ENCODE results near the gene TBC1D5.

Gene TBC1D5

DNA sequence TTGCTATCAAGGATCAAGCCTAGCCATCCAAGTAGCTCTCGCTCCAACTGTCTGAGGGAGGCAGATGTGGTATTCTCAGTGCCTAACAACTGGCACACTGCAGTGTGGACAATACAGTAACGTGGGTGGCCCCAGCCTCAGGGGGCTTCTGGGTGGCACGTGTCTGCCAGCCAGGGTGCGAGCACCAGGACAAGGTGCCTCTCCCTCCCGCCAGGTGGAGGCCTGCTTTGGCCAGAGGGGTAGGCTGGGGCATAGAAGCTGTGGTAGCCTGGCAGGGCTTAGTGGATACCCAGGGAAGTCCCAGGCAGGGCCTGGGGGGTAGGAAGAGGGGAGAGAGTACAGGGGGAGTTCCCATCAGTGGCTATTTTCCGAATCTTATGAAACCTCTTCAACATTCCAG is 623.7 kb downstream of the TBC1D5 start:
- H3K4me3 ChIP-seq (ENCODE audit: insufficient read depth in 1 of 2, low read depth in 1 of 2, low read length in 2 of 2) = no peak overlapping the region
- no peak overlapping the region for H4K91ac ChIP-seq (ENCODE audit: low read length)
- H3K23ac ChIP-seq (ENCODE audit: low read length in 2 of 2) = no peak overlapping the region
- H2AFZ ChIP-seq (ENCODE audit: low read depth, low read length) = no peak overlapping the region
- no peak overlapping the region for H3K18ac ChIP-seq (ENCODE audit: low read depth in 1 of 2, low read length in 2 of 2)
- H3K36me3 ChIP-seq (ENCODE audit: control insufficient read depth in 1 of 2, insufficient read depth in 2 of 2, low read depth in 1 of 2, low read length in 2 of 2) = no peaks in the 10 kb centered on the region
- H3K14ac ChIP-seq (ENCODE audit: low read length in 2 of 2) = no peak overlapping the region
- no peak overlapping the region for H2AK5ac ChIP-seq (ENCODE audit: low read length, severe bottlenecking)
- H4K8ac ChIP-seq (ENCODE audit: low read length) = no peak overlapping the region
- no peak overlapping the region for H3K27ac ChIP-seq (ENCODE audit: low read length, poor library complexity, severe bottlenecking)
- no peak overlapping the region for H3K4me2 ChIP-seq (ENCODE audit: low read length, poor library complexity, severe bottlenecking)
- no peaks in the 10 kb centered on the region for H3K4me1 ChIP-seq (ENCODE audit: control insufficient read depth, insufficient read depth, low read depth, low read length)
- no peaks in the 10 kb centered on the region for H3K79me1 ChIP-seq (replicated peaks; ENCODE audit: low read length, poor library complexity, severe bottlenecking)
- no peak overlapping the region for H3K9ac ChIP-seq (ENCODE audit: low read length)
- H2BK12ac ChIP-seq (ENCODE audit: low read length in 2 of 2) = no peak overlapping the region
- 86% methylated on average over 5 of the region's 6 CpGs for WGBS
- no peak overlapping the region for H3K4ac ChIP-seq (ENCODE audit: low read depth in 1 of 2, low read length in 2 of 2)
- H3K9me3 ChIP-seq (ENCODE audit: control insufficient read depth, low read length) = peaks cover 11% of the 10 kb centered on the region
- no peak overlapping the region for H2BK15ac ChIP-seq (ENCODE audit: low read depth, poor library complexity, severe bottlenecking)
- no peaks in the 10 kb centered on the region for H3K27me3 ChIP-seq (ENCODE audit: control insufficient read depth in 1 of 2, insufficient read depth in 1 of 2, low read length in 2 of 2)
- H2BK120ac ChIP-seq (ENCODE audit: low read depth, low read length) = no peak overlapping the region
- no peak overlapping the region for H2BK5ac ChIP-seq (ENCODE audit: low read depth, low read length, poor library complexity, severe bottlenecking)
- no peak for DNase-seq

DNA sequence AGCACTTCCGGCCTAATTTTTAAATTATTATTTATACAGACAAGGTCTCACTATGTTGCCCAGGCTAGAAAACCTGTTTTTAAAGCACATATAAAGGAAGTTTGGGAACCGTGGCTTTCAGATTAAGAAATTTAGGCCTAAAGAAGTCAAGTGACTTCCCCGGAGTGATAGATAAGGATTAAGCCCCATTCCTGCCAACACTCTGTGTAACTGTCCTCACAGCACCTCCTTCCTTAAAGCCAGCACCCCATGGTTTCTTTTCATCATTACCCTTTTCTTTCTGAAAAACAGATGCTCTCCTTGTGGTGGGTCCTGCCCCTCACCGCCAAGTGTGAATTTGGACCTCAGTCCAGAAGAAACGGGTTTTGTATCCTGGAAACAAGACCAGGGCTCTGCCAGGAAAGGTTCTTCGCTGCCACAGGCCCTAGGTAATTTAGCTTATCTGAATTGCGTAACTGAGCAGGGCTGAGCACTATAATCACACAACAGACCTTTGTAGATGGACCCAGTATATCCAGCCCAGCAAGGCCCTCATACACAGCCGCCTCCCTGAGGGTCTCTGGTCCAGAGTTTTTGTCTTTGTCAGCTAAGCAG is 626.3 kb downstream of the TBC1D5 start:
- Histone ChIP-seq H3K4me2 (ENCODE audit: low read length, poor library complexity, severe bottlenecking) (no peak overlapping the region), H4K8ac (ENCODE audit: low read length) (no peak overlapping the region), H4K91ac (ENCODE audit: low read length) (no peak overlapping the region), H3K79me1 (replicated peaks; ENCODE audit: low read length, poor library complexity, severe bottlenecking) (no peaks in the 10 kb centered on the region), H2BK5ac (ENCODE audit: low read depth, low read length, poor library complexity, severe bottlenecking) (no peak overlapping the region), H3K27me3 (ENCODE audit: control insufficient read depth in 1 of 2, insufficient read depth in 1 of 2, low read length in 2 of 2) (no peaks in the 10 kb centered on the region), H3K23ac (ENCODE audit: low read length in 2 of 2) (no peak overlapping the region), H2BK12ac (ENCODE audit: low read length in 2 of 2) (no peak overlapping the region), H3K4me3 (ENCODE audit: insufficient read depth in 1 of 2, low read depth in 1 of 2, low read length in 2 of 2) (no peak overlapping the region), H3K9me3 (ENCODE audit: control insufficient read depth, low read length) (no peaks in the 10 kb centered on the region), H3K4ac (ENCODE audit: low read depth in 1 of 2, low read length in 2 of 2) (no peak overlapping the region), H2BK120ac (ENCODE audit: low read depth, low read length) (no peak overlapping the region), H3K27ac (ENCODE audit: low read length, poor library complexity, severe bottlenecking) (no peak overlapping the region), H3K36me3 (ENCODE audit: control insufficient read depth in 1 of 2, insufficient read depth in 2 of 2, low read depth in 1 of 2, low read length in 2 of 2) (no peaks in the 10 kb centered on the region), H2AK5ac (ENCODE audit: low read length, severe bottlenecking) (no peak overlapping the region), H2BK15ac (ENCODE audit: low read depth, poor library complexity, severe bottlenecking) (no peak overlapping the region), H2AFZ (ENCODE audit: low read depth, low read length) (no peak overlapping the region), H3K18ac (ENCODE audit: low read depth in 1 of 2, low read length in 2 of 2) (no peak overlapping the region), H3K4me1 (ENCODE audit: control insufficient read depth, insufficient read depth, low read depth, low read length) (no peaks in the 10 kb centered on the region), H3K9ac (ENCODE audit: low read length) (no peak overlapping the region), H3K14ac (ENCODE audit: low read length in 2 of 2) (no peak overlapping the region)
- no peak for DNase-seq
- 84% methylated on average over 6 of the region's 8 CpGs for WGBS

DNA sequence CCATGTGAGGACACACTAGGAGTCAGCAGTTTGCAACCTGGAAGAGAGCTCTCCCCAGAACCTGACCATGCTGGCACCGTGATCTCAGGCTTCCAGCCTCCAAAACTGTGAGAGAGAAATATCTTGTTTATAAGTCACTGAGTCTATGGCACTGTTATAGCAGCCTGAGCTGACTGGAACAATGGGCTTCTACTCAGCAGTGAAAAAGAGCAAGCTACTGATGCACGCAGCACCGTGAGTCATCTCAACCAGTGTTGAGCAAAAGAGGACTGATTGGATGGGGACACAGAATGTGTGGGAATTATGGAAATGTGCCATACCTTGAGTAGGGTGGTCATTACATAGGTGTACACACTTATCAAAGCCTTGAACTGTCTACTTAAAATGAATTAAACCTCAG is 627.2 kb downstream of the TBC1D5 start:
- no peak overlapping the region for H2BK15ac ChIP-seq (ENCODE audit: low read depth, poor library complexity, severe bottlenecking)
- 88% methylated on average over 3 of the region's 3 CpGs for WGBS
- no peak overlapping the region for H3K4ac ChIP-seq (ENCODE audit: low read depth in 1 of 2, low read length in 2 of 2)

DNA sequence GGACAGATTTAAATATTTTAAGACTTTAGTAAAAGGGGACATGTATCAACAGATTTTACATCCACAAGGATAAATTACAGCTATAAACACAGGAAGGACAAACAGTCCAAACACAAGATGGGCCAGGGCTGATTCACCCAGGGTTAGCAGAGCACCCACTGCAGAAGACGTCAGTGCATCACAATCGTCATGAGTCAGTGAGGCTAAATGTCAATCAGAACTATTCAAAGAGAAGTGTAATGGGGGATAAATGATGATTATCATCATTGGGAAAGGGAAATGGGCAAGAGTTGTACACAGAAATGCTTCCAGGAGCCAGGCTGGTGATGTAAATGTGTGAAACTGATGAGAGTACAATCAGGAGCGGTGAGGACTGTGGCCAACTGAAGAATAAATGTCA is 630.8 kb downstream of the TBC1D5 start:
- Histone ChIP-seq H3K27me3 (ENCODE audit: control insufficient read depth in 1 of 2, insufficient read depth in 1 of 2, low read length in 2 of 2) (no peaks in the 10 kb centered on the region), H3K4me1 (ENCODE audit: control insufficient read depth, insufficient read depth, low read depth, low read length) (no peaks in the 10 kb centered on the region), H3K23ac (ENCODE audit: low read length in 2 of 2) (no peak overlapping the region), H3K4me2 (ENCODE audit: low read length, poor library complexity, severe bottlenecking) (no peak overlapping the region), H2BK12ac (ENCODE audit: low read length in 2 of 2) (no peak overlapping the region), H3K27ac (ENCODE audit: low read length, poor library complexity, severe bottlenecking) (no peak overlapping the region), H2AFZ (ENCODE audit: low read depth, low read length) (peak overlapping the region; percentile 56), H3K36me3 (ENCODE audit: control insufficient read depth in 1 of 2, insufficient read depth in 2 of 2, low read depth in 1 of 2, low read length in 2 of 2) (no peaks in the 10 kb centered on the region), H3K9me3 (ENCODE audit: control insufficient read depth, low read length) (no peaks in the 10 kb centered on the region), H3K14ac (ENCODE audit: low read length in 2 of 2) (no peak overlapping the region), H2BK15ac (ENCODE audit: low read depth, poor library complexity, severe bottlenecking) (no peak overlapping the region), H2BK5ac (ENCODE audit: low read depth, low read length, poor library complexity, severe bottlenecking) (no peak overlapping the region), H3K79me1 (replicated peaks; ENCODE audit: low read length, poor library complexity, severe bottlenecking) (no peaks in the 10 kb centered on the region), H3K4ac (ENCODE audit: low read depth in 1 of 2, low read length in 2 of 2) (no peak overlapping the region), H2BK120ac (ENCODE audit: low read depth, low read length) (no peak overlapping the region), H3K18ac (ENCODE audit: low read depth in 1 of 2, low read length in 2 of 2) (no peak overlapping the region), H3K4me3 (ENCODE audit: insufficient read depth in 1 of 2, low read depth in 1 of 2, low read length in 2 of 2) (no peak overlapping the region), H4K91ac (ENCODE audit: low read length) (no peak overlapping the region), H4K8ac (ENCODE audit: low read length) (no peak overlapping the region), H3K9ac (ENCODE audit: low read length) (no peak overlapping the region), H2AK5ac (ENCODE audit: low read length, severe bottlenecking) (no peak overlapping the region)
- DNase-seq = peak; percentile 45
- 29% methylated on average over 2 of the region's 3 CpGs for WGBS

More for the DNA sequence above, 627.2 kb downstream of the TBC1D5 start:
- no peak overlapping the region for H3K27ac ChIP-seq (ENCODE audit: low read length, poor library complexity, severe bottlenecking)
- H2BK5ac ChIP-seq (ENCODE audit: low read depth, low read length, poor library complexity, severe bottlenecking) = no peak overlapping the region
- no peaks in the 10 kb centered on the region for H3K27me3 ChIP-seq (ENCODE audit: control insufficient read depth in 1 of 2, insufficient read depth in 1 of 2, low read length in 2 of 2)
- H3K4me2 ChIP-seq (ENCODE audit: low read length, poor library complexity, severe bottlenecking) = no peak overlapping the region
- no peak overlapping the region for H4K8ac ChIP-seq (ENCODE audit: low read length)
- no peak overlapping the region for H3K23ac ChIP-seq (ENCODE audit: low read length in 2 of 2)
- H3K36me3 ChIP-seq (ENCODE audit: control insufficient read depth in 1 of 2, insufficient read depth in 2 of 2, low read depth in 1 of 2, low read length in 2 of 2) = no peaks in the 10 kb centered on the region
- no peaks in the 10 kb centered on the region for H3K79me1 ChIP-seq (replicated peaks; ENCODE audit: low read length, poor library complexity, severe bottlenecking)
- H3K4me1 ChIP-seq (ENCODE audit: control insufficient read depth, insufficient read depth, low read depth, low read length) = no peaks in the 10 kb centered on the region
- no peak overlapping the region for H3K18ac ChIP-seq (ENCODE audit: low read depth in 1 of 2, low read length in 2 of 2)
- H3K9ac ChIP-seq (ENCODE audit: low read length) = no peak overlapping the region
- H2BK12ac ChIP-seq (ENCODE audit: low read length in 2 of 2) = no peak overlapping the region
- no peak overlapping the region for H2AK5ac ChIP-seq (ENCODE audit: low read length, severe bottlenecking)
- no peak overlapping the region for H2AFZ ChIP-seq (ENCODE audit: low read depth, low read length)
- no peaks in the 10 kb centered on the region for H3K9me3 ChIP-seq (ENCODE audit: control insufficient read depth, low read length)
- H2BK120ac ChIP-seq (ENCODE audit: low read depth, low read length) = no peak overlapping the region
- H4K91ac ChIP-seq (ENCODE audit: low read length) = no peak overlapping the region
- no peak for DNase-seq
- no peak overlapping the region for H3K4me3 ChIP-seq (ENCODE audit: insufficient read depth in 1 of 2, low read depth in 1 of 2, low read length in 2 of 2)
- no peak overlapping the region for H3K14ac ChIP-seq (ENCODE audit: low read length in 2 of 2)

Data from mesenchymal stem cell (in vitro differentiated cells and primary cell).